Keratinocyte (primary cell): ENCODE measurements around the gene BAIAP2. TPM values are rescaled to one million over a fixed set of nuclear protein-coding genes. Genes with fewer than 3 reads are reported as not detected.

Source experiments
- DNase-seq: peaks from one replicate; pipeline ENCODE4 v3.0.0-alpha.2; 2011; ENCODE audit warnings: low read depth, missing footprints, low spot score
- FAIRE-seq: peaks from 2 replicates; lab custom pipeline; 2011; peaks lifted over from hg19 to GRCh38; lab: Jason Lieb, UNC
- H2AFZ ChIP-seq: 2 replicates; pipeline ENCODE4 v1.6.0; 2012; ENCODE audit warnings: low read length, control low read depth, inconsistent platforms; ENCODE audit not compliant: control insufficient read depth
- H3K27ac ChIP-seq: 2 replicates; pipeline ENCODE4 v1.5.1; 2011; ENCODE audit warnings: low read length; ENCODE audit not compliant: control insufficient read depth, insufficient read depth
- H3K27me3 ChIP-seq: 3 replicates; pipeline ENCODE4 v1.6.0; 2011; ENCODE audit warnings: low read length; ENCODE audit not compliant: control insufficient read depth, insufficient read depth; ENCODE audit errors: extremely low read depth
- H3K36me3 ChIP-seq, 2 experiments: 2 replicates in 1 of 2; 3 replicates in 1 of 2; pipeline ENCODE4 v1.5.1; 2011; ENCODE audit warnings: low read length in 2 of 2, mild to moderate bottlenecking in 1 of 2; ENCODE audit not compliant: control insufficient read depth in 2 of 2, insufficient read depth in 2 of 2; ENCODE audit errors: extremely low read depth in 1 of 2
- H3K4me1 ChIP-seq: 3 replicates; pipeline ENCODE4 v1.5.1; 2011; ENCODE audit warnings: low read length; ENCODE audit not compliant: control insufficient read depth, insufficient read depth; ENCODE audit errors: extremely low read depth
- H3K4me2 ChIP-seq: 3 replicates; pipeline ENCODE4 v1.6.0; 2011; ENCODE audit warnings: low read depth, low read length; ENCODE audit not compliant: control insufficient read depth, insufficient read depth; ENCODE audit errors: extremely low read depth
- H3K4me3 ChIP-seq, 3 experiments: fragments of 200-600 bp in 1 of 3; sonication (generic) in 1 of 3; 2 replicates in 2 of 3; 3 replicates in 1 of 3; pipeline ENCODE4 v1.5.1; 2011 to 2016; ENCODE audit warnings: low read length in 3 of 3, mild to moderate bottlenecking in 3 of 3, control low read depth in 2 of 3, inconsistent platforms in 1 of 3, low read depth in 1 of 3, mixed read lengths in 1 of 3, mixed run types in 1 of 3, moderate library complexity in 1 of 3; ENCODE audit not compliant: control insufficient read depth in 2 of 3, insufficient read depth in 2 of 3; ENCODE audit errors: extremely low read depth in 1 of 3
- H3K79me2 ChIP-seq: 2 replicates; pipeline ENCODE4 v1.6.0; 2012; ENCODE audit warnings: low read length; ENCODE audit not compliant: control insufficient read depth, insufficient read depth
- H3K9ac ChIP-seq: 3 replicates; pipeline ENCODE4 v1.6.0; 2011; ENCODE audit warnings: low read length; ENCODE audit not compliant: control insufficient read depth, insufficient read depth; ENCODE audit errors: extremely low read depth
- H3K9me1 ChIP-seq: 3 replicates; pipeline ENCODE4 v1.6.0; 2011; ENCODE audit warnings: low read length; ENCODE audit not compliant: control insufficient read depth, insufficient read depth; ENCODE audit errors: extremely low read depth
- H3K9me3 ChIP-seq: 2 replicates; pipeline ENCODE4 v1.5.1; 2012; ENCODE audit warnings: low read depth, low read length; ENCODE audit not compliant: control insufficient read depth
- H4K20me1 ChIP-seq: 3 replicates; pipeline ENCODE4 v1.6.0; 2011; ENCODE audit warnings: low read length; ENCODE audit not compliant: control insufficient read depth, insufficient read depth; ENCODE audit errors: extremely low read depth
- EZH2 ChIP-seq: IDR thresholded peaks from one replicate; pipeline ENCODE4 v1.6.1; 2012; ENCODE audit warnings: inconsistent platforms, mild to moderate bottlenecking, low read length, moderate library complexity
- dilution Hi-C: fragments of 300-500 bp; cut with MboI; formaldehyde crosslinking; loops from one replicate; pipeline ENCODE4 v1.7.0; 2020; ENCODE audit warnings: low sequenced_read_pairs; ENCODE audit not compliant: extremely low pct_ligation_motif_present
- polyA plus RNA-seq, 5 experiments: library from polyadenylated mRNA; depleted of rRNA in 3 of 5; stranded (reverse) in 3 of 5; stranded (forward) in 1 of 5; unstranded in 1 of 5; fragments of >200 nt; gene quantifications; 1 replicate in 1 of 5; 2 replicates in 3 of 5; 3 replicates in 1 of 5; pipeline versions ENCODE4 v1.2.1 to v1.2.3, GENCODE V29; 2011 to 2012; ENCODE audit warnings: missing spikeins in 2 of 5, low read depth in 1 of 5, low replicate concordance in 1 of 5
- TF ChIP-seq, protein P1 (sequence below), 3 experiments: IDR thresholded peaks in 1 of 3; conservative IDR thresholded peaks in 1 of 3; optimal IDR thresholded peaks in 1 of 3; 2 replicates in 2 of 3; 3 replicates in 1 of 3; pipeline versions ENCODE3 to v1.5.1; 2011; ENCODE audit warnings: low read length in 3 of 3, mild to moderate bottlenecking in 3 of 3, moderate library complexity in 2 of 3, control low read depth in 1 of 3, inconsistent platforms in 1 of 3; ENCODE audit not compliant: insufficient read depth in 2 of 3; ENCODE audit errors: extremely low read depth in 1 of 3

Gene BAIAP2
- polyA plus RNA-seq, 1 donor (not counting 4 experiments of a cell fraction or from before 2014, with no cell fraction given), result 56.7 TPM

DNA sequence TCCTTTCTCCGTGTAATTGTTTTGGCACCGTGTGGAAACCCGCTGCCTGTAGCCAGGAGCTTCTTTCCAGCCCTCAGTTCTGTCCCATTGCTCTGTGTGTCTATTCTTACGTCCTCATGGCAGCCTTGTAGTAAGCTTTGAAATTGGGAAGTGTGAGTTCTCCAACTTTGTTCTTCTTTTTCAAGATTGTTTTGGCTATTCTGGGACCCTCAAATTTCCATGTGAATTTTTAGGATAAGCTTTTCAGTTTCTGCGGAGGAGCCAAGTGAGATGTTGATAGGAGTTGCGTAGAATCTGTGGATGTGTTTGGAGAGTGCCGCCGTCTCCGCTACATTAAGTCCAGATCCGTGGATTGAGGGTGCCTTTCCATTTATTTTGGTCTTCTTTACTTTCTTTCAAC is 28.1 kb upstream of the BAIAP2 start:
- H3K27me3 ChIP-seq, result peaks cover 44% of the 10 kb centered on the region
- peaks cover 2% of the 10 kb centered on the region for H3K9me3 ChIP-seq
- no peak overlapping the region for H3K9ac ChIP-seq
- no peak for FAIRE-seq
- no peaks in the 10 kb centered on the region for H3K36me3 ChIP-seq
- H4K20me1 ChIP-seq, result no peaks in the 10 kb centered on the region
- dilution Hi-C loops, result no loop called here
- H3K4me1 ChIP-seq, result peaks cover 14% of the 10 kb centered on the region
- no peak for TF ChIP-seq EZH2
- TF ChIP-seq, protein P1, sequence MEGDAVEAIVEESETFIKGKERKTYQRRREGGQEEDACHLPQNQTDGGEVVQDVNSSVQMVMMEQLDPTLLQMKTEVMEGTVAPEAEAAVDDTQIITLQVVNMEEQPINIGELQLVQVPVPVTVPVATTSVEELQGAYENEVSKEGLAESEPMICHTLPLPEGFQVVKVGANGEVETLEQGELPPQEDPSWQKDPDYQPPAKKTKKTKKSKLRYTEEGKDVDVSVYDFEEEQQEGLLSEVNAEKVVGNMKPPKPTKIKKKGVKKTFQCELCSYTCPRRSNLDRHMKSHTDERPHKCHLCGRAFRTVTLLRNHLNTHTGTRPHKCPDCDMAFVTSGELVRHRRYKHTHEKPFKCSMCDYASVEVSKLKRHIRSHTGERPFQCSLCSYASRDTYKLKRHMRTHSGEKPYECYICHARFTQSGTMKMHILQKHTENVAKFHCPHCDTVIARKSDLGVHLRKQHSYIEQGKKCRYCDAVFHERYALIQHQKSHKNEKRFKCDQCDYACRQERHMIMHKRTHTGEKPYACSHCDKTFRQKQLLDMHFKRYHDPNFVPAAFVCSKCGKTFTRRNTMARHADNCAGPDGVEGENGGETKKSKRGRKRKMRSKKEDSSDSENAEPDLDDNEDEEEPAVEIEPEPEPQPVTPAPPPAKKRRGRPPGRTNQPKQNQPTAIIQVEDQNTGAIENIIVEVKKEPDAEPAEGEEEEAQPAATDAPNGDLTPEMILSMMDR (optimal IDR thresholded peaks at IDR 0.05 in 1 of 3, IDR thresholded peaks at IDR 0.05 in 1 of 3, conservative IDR thresholded peaks at IDR 0.05 in 1 of 3; ENCODE audit: extremely low read depth in 1 of 3, insufficient read depth in 2 of 3, low read length in 3 of 3), result no peak
- H3K9me1 ChIP-seq, result no peaks in the 10 kb centered on the region
- H3K27ac ChIP-seq, result no peak overlapping the region
- H3K4me3 ChIP-seq, result no peak overlapping the region
- H2AFZ ChIP-seq, result no peak overlapping the region
- no peak for DNase-seq
- no peak overlapping the region for H3K4me2 ChIP-seq
- H3K79me2 ChIP-seq, result no peaks in the 10 kb centered on the region

DNA sequence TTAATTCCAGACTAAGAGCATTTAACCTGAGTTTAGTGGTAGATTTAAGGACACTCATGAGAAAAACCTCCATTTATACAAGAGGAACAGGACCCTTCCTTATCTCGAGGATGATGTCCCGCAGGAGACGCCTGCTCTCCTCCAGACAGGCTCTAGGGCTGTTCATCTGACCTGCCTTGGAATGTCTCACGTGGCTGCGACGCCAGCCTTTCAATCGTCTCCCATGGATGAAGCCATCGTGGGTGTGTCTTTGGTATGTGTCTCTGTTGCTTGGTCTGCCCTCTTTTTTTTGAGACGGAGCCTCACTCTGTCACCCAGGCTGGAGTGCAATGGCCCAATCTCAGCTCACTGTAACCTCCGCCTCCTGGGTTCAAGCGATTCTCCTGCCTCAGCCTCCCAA is 26.8 kb upstream of the BAIAP2 start:
- Histone ChIP-seq H3K4me3 (no peak overlapping the region), H4K20me1 (no peaks in the 10 kb centered on the region), H3K9me3 (peaks cover 2% of the 10 kb centered on the region), H3K79me2 (no peaks in the 10 kb centered on the region), H3K27me3 (peaks cover 42% of the 10 kb centered on the region), H3K9ac (no peak overlapping the region), H3K4me1 (peaks cover 7% of the 10 kb centered on the region), H3K36me3 (no peaks in the 10 kb centered on the region), H2AFZ (no peak overlapping the region), H3K9me1 (no peaks in the 10 kb centered on the region), H3K4me2 (no peak overlapping the region), H3K27ac (no peak overlapping the region)
- no peak for TF ChIP-seq EZH2
- TF ChIP-seq, protein P1 (optimal IDR thresholded peaks at IDR 0.05 in 1 of 3, IDR thresholded peaks at IDR 0.05 in 1 of 3, conservative IDR thresholded peaks at IDR 0.05 in 1 of 3; ENCODE audit: extremely low read depth in 1 of 3, insufficient read depth in 2 of 3, low read length in 3 of 3), result no peak
- dilution Hi-C loops, result no loop called here
- DNase-seq (no peak), FAIRE-seq (no peak)
